ENCODE data around the gene SEMA4D.

DNA sequence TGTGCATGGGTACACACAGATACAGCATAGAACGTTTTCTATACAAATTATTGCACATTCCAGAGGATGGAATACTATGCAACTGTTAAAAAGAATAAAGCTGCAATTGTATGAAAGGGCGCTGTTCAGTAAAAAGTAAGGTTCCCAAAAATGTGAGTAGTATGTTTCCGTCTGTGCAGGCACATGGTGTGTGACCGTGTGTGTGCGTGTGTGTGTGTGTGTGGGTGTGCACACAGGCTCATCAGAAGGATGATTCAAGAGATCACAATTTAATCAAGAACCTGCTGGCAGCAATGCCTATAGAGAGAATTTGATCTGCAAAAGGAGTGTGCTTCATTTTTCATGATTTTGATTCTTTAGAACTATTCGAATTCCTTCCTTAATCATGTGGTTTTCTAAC, 76.3 kb downstream of the SEMA4D start:
- TF ChIP-seq, protein P1, sequence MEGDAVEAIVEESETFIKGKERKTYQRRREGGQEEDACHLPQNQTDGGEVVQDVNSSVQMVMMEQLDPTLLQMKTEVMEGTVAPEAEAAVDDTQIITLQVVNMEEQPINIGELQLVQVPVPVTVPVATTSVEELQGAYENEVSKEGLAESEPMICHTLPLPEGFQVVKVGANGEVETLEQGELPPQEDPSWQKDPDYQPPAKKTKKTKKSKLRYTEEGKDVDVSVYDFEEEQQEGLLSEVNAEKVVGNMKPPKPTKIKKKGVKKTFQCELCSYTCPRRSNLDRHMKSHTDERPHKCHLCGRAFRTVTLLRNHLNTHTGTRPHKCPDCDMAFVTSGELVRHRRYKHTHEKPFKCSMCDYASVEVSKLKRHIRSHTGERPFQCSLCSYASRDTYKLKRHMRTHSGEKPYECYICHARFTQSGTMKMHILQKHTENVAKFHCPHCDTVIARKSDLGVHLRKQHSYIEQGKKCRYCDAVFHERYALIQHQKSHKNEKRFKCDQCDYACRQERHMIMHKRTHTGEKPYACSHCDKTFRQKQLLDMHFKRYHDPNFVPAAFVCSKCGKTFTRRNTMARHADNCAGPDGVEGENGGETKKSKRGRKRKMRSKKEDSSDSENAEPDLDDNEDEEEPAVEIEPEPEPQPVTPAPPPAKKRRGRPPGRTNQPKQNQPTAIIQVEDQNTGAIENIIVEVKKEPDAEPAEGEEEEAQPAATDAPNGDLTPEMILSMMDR (IDR thresholded peaks at IDR 0.05; ENCODE audit: poor library complexity): no peak
- TF ChIP-seq EZH2 (IDR thresholded peaks at IDR 0.05; ENCODE audit: borderline replicate concordance): no peak
- TF ChIP-seq EZH2phosphoT487 (IDR thresholded peaks at IDR 0.05; ENCODE audit: low read depth, severe bottlenecking, unreplicated experiment): no peak
